Measurements from ENCODE around the gene BANP. TPM values are rescaled to one million over a fixed set of nuclear protein-coding genes. Genes with fewer than 3 reads are reported as not detected.
A peak's percentile ranks its signal among the peaks of the same experiment; 100 is the strongest.
"Not testable (repeated sequence)": the region's sequence is repeated elsewhere in the genome, so short reads cannot be mapped to it uniquely, and the experiment has no call there.

The BANP gene
- total and polyA plus RNA-seq, 2 of the 8 experiments (the other 6 are each of a cell fraction or from before 2014, with no cell fraction given) = 25.8 to 39.8 TPM

DNA sequence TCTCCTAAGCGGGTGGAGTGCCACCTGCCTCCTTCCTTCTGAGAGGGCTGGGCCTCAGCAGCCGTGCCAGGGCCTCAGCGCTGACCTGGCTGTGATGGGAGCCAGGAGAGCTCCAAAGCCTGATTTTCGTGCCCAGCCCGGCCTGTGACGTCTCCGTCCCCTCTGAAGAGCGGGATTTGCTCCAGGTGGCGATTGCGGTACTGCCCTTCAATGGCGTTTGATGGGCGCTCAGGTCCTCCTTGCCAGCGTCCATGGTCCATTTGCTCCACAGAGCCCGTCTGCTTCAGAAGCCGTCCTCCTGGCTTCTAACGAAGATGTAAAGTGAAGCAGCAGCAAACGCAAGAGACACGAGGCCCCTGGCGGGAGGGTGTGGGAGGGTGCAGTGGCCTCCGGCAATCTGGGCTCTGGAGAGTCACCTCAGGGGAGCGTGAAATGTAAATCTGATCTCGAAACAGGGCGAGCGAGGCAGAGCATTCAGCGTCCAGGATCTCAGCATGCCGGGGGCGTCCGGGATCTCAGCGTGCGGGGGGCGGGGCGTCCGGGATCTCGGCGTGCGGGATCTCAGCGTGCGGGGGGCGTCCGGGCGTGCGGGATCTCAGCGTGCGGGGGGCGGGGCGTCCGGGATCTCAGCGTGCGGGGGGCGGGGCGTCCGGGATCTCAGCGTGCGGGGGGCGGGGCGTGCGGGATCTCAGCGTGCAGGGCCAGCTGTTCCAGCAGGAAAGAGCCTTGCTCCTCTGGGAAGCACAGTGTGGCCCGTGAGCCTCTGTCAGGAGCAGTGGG is 68.0 kb downstream of the BANP start:
- H4K91ac ChIP-seq (replicated peaks; ENCODE audit: insufficient read length, low read length); DNase-seq (ENCODE audit: low read depth in 1 of 2, low spot score in 2 of 2); H2AK5ac ChIP-seq (ENCODE audit: low read depth, low read length); H3K4me3 ChIP-seq (ENCODE audit: extremely low read depth in 1 of 4, insufficient read depth in 2 of 4, low read depth in 3 of 4, low read length in 4 of 4); H3K9ac ChIP-seq (replicated peaks in 1 of 4; ENCODE audit: extremely low read depth in 1 of 4, low read depth in 3 of 4, low read length in 3 of 4); H3K4me1 ChIP-seq (replicated peaks in 1 of 4; ENCODE audit: control insufficient read depth in 3 of 4, insufficient read depth in 4 of 4, low read length in 3 of 4); H2BK20ac ChIP-seq (ENCODE audit: low read length); H3K18ac ChIP-seq (ENCODE audit: extremely low read depth, low read length); H4K5ac ChIP-seq (ENCODE audit: insufficient read length, low read depth, low read length); H2AFZ ChIP-seq (ENCODE audit: low read length); H3K79me2 ChIP-seq (ENCODE audit: control insufficient read depth in 1 of 2, insufficient read depth in 2 of 2, low read length in 2 of 2); H3K9me3 ChIP-seq (ENCODE audit: insufficient read depth in 2 of 2, low read depth in 1 of 2, low read length in 1 of 2); H4K20me1 ChIP-seq (replicated peaks in 1 of 2; ENCODE audit: control insufficient read depth in 1 of 2, insufficient read depth in 2 of 2, low read length in 2 of 2); H3K23me2 ChIP-seq (ENCODE audit: low read depth, low read length); H3K79me1 ChIP-seq (ENCODE audit: low read depth, low read length); H3K36me3 ChIP-seq (ENCODE audit: control insufficient read depth in 2 of 4, insufficient read depth in 4 of 4, low read length in 3 of 4); FAIRE-seq; H3K23ac ChIP-seq (ENCODE audit: insufficient read length); H2BK120ac ChIP-seq (replicated peaks; ENCODE audit: low read depth, low read length); H3K27ac ChIP-seq (ENCODE audit: low read depth, low read length); H3K4ac ChIP-seq (replicated peaks; ENCODE audit: insufficient read length, low read depth, low read length); H3K14ac ChIP-seq (ENCODE audit: insufficient read length); H2BK15ac ChIP-seq (ENCODE audit: low read length); H3K27me3 ChIP-seq (replicated peaks in 1 of 4; ENCODE audit: control insufficient read depth in 3 of 4, extremely low read depth in 1 of 4, insufficient read depth in 3 of 4, low read length in 3 of 4); H3K56ac ChIP-seq (replicated peaks; ENCODE audit: insufficient read length, low read depth, low read length); H2BK12ac ChIP-seq (ENCODE audit: low read depth, low read length); H2BK5ac ChIP-seq (ENCODE audit: low read depth, low read length): not testable (repeated sequence)
- Histone ChIP-seq H4K8ac (ENCODE audit: extremely low read depth, insufficient read depth, low read length) (peak overlapping the region; percentile 35; the same call in 1 of the 2 replicates), H3K4me2 (ENCODE audit: insufficient read depth in 1 of 2, low read depth in 2 of 2, low read length in 2 of 2) (peak overlapping the region; percentile 21 to 28; a peak in 3 of 4 replicates)
- POLR2A ChIA-PET (ENCODE audit: partially characterized antibody) = interaction anchor here (1.9 kb wide), 1 partner anchor 9 kb away, joined by 5 read pairs; no protein-coding TSS in a partner anchor
- WGBS, 2 experiments (ENCODE audit: extremely low coverage in 1 of 2, insufficient coverage in 1 of 2, insufficient read length in 1 of 2, insufficient replicate concordance in 2 of 2, low coverage in 1 of 2, low lambda C conversion rate in 2 of 2, missing lambda C conversion rate in 1 of 2) = 83% methylated on average over 16 of the region's 59 CpGs; no CpG with 5 or more reads in 1 of the 2 experiments
- CTCF ChIA-PET (ENCODE audit: partially characterized antibody) = interaction anchor here (0.9 to 1.3 kb wide), 2 partner anchors 15 to 63 kb away, joined by 3 read pairs; no protein-coding TSS in a partner anchor
- TF ChIP-seq MAX (IDR thresholded peaks at IDR 0.05) = peak; percentile 14; the same call in 1 of the 2 replicates
- TF ChIP-seq E2F6 (IDR thresholded peaks at IDR 0.05) = peak; percentile 24; the same call in 1 of the 2 replicates
